Measurements from ENCODE around the gene TMEM134.

DNA sequence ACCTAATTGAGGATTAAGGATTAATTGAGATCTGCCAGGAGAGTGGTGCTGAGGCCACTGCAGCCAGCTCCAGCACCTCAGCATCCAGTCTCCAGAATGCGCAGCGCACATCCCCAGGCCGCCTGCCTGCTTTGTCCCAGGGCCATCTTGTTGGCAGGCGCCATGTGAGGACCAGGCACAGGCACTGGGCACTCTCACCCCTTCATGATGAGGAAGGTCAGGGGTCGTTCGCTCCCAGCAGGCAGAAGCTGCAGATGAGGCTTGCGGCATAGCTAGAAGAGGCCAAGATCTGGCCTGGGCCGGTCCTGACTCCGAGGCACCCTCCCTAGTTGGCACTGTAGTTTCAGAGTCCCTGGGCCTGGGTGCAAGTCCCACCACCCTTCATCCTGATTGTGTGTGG, 47.8 kb upstream of the TMEM134 start:
- TF ChIP-seq POLR2A (IDR thresholded peaks at IDR 0.05), result no peak
- no peak for TF ChIP-seq CTCF (IDR thresholded peaks at IDR 0.05)

Data from suprapubic skin (tissue), 3 donors.